ENCODE measurements around the gene ZBTB48.
A peak's percentile ranks its signal among the peaks of the same experiment; 100 is the strongest.

DNA sequence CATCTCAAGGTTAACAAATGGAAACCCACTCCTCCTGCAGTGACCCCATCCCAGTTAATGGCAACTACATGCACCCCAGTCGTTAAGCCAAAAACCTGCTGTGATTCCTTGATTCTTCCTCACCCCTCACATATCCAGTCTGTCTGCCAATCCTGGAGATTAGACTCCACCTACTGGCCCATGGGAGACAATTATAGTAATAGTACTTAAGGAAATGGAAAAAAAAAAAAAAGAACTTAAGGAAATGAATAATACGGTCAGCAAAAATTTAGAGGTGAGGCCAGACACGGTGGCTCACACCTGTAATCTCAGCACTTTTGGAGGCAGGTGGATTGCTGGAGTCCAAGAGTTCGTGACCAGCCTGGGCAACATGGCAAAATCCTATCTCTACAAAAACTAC lies 32.5 kb upstream of the ZBTB48 start:
- no peak for TF ChIP-seq EZH2 (IDR thresholded peaks at IDR 0.05; ENCODE audit: borderline replicate concordance, low read length)
- TF ChIP-seq, protein P1, sequence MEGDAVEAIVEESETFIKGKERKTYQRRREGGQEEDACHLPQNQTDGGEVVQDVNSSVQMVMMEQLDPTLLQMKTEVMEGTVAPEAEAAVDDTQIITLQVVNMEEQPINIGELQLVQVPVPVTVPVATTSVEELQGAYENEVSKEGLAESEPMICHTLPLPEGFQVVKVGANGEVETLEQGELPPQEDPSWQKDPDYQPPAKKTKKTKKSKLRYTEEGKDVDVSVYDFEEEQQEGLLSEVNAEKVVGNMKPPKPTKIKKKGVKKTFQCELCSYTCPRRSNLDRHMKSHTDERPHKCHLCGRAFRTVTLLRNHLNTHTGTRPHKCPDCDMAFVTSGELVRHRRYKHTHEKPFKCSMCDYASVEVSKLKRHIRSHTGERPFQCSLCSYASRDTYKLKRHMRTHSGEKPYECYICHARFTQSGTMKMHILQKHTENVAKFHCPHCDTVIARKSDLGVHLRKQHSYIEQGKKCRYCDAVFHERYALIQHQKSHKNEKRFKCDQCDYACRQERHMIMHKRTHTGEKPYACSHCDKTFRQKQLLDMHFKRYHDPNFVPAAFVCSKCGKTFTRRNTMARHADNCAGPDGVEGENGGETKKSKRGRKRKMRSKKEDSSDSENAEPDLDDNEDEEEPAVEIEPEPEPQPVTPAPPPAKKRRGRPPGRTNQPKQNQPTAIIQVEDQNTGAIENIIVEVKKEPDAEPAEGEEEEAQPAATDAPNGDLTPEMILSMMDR (conservative IDR thresholded peaks at IDR 0.05 in 1 of 2, IDR thresholded peaks at IDR 0.05 in 1 of 2; ENCODE audit: extremely low read depth in 1 of 2, insufficient read depth in 1 of 2, low read depth in 1 of 2, low read length in 2 of 2): peak; percentile 4 to 24

All from mammary epithelial cell (primary cell).